ENCODE data around the gene CCDC43.

DNA sequence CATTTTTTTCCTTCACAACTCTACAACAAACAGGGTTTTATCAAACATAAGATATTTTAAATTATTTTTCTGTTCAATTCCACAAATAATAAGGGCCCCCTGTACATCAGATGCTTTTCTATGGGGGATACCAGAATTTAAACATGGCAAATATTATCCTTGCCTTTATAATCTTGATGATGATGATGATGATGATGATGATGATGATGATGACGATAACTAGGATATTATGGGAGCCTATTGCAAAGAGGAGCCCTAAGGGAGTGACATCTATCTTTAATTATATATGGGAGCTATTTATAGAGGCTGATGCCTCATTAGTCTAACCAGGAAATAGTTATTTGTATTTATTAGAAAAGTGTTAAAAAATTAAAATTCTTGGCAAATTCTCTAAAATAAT, 26.5 kb downstream of the CCDC43 start:
- TF ChIP-seq POLR2A (IDR thresholded peaks at IDR 0.05; ENCODE audit: extremely low read depth, insufficient read length): no peak
- TF ChIP-seq, protein P1, sequence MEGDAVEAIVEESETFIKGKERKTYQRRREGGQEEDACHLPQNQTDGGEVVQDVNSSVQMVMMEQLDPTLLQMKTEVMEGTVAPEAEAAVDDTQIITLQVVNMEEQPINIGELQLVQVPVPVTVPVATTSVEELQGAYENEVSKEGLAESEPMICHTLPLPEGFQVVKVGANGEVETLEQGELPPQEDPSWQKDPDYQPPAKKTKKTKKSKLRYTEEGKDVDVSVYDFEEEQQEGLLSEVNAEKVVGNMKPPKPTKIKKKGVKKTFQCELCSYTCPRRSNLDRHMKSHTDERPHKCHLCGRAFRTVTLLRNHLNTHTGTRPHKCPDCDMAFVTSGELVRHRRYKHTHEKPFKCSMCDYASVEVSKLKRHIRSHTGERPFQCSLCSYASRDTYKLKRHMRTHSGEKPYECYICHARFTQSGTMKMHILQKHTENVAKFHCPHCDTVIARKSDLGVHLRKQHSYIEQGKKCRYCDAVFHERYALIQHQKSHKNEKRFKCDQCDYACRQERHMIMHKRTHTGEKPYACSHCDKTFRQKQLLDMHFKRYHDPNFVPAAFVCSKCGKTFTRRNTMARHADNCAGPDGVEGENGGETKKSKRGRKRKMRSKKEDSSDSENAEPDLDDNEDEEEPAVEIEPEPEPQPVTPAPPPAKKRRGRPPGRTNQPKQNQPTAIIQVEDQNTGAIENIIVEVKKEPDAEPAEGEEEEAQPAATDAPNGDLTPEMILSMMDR (IDR thresholded peaks at IDR 0.05; ENCODE audit: low read depth, low read length): no peak
